WTC11 (cell line): ENCODE data around the gene TERC.

Experiments used
- ATF3 ChIP-seq: sonication (generic); formaldehyde crosslinking; conservative IDR thresholded peaks from 2 replicates; pipeline ENCODE4 v1.8.1; 2022; ENCODE audit warnings: mild to moderate bottlenecking, missing genetic modification reagents
- CREB1 ChIP-seq: sonication (generic); formaldehyde crosslinking; IDR thresholded peaks from 2 replicates; pipeline ENCODE4 v1.8.0; 2023; ENCODE audit warnings: mild to moderate bottlenecking, missing genetic modification reagents
- CTCF ChIP-seq: fragments of 200-600 bp; IDR thresholded peaks from 2 replicates; pipeline ENCODE4 v1.8.0; 2022; ENCODE audit warnings: antibody characterized with exemption
- ETV6 ChIP-seq: sonication (generic); formaldehyde crosslinking; IDR thresholded peaks from 2 replicates; pipeline ENCODE4 v1.8.1; 2022; ENCODE audit warnings: mild to moderate bottlenecking, missing genetic modification reagents
- MXD4 ChIP-seq: fragments of 250-450 bp; sonication (Bioruptor Pico); IDR thresholded peaks from 2 replicates; pipeline ENCODE4 v1.8.0; 2021; ENCODE audit warnings: mild to moderate bottlenecking, moderate library complexity, borderline replicate concordance
- MYBL2 ChIP-seq: sonication (generic); formaldehyde crosslinking; IDR thresholded peaks from 2 replicates; pipeline ENCODE4 v1.8.1; 2023; ENCODE audit warnings: mild to moderate bottlenecking, moderate library complexity, missing genetic modification reagents
- NR1H2 ChIP-seq: sonication (generic); formaldehyde crosslinking; IDR thresholded peaks from 2 replicates; pipeline ENCODE4 v1.9.0; 2021; ENCODE audit warnings: mild to moderate bottlenecking, moderate library complexity, missing genetic modification reagents
- SMAD3 ChIP-seq: sonication (generic); formaldehyde crosslinking; IDR thresholded peaks from 2 replicates; pipeline ENCODE4 v1.8.0; 2022; ENCODE audit warnings: missing genetic modification reagents, mild to moderate bottlenecking, borderline replicate concordance
- TEAD4 ChIP-seq: sonication (generic); formaldehyde crosslinking; IDR thresholded peaks from 2 replicates; pipeline ENCODE4 v1.8.0; 2022; ENCODE audit warnings: mild to moderate bottlenecking, missing genetic modification reagents
- ZNF317 ChIP-seq: sonication (generic); formaldehyde crosslinking; IDR thresholded peaks from 2 replicates; pipeline ENCODE4 v1.8.1; 2023; ENCODE audit warnings: low read depth, mild to moderate bottlenecking, moderate library complexity, missing genetic modification reagents, borderline replicate concordance
- ZNF532 ChIP-seq: fragments of 250-450 bp; sonication (Bioruptor Pico); IDR thresholded peaks from 2 replicates; pipeline ENCODE4 v1.9.0; 2021; ENCODE audit warnings: mild to moderate bottlenecking, borderline replicate concordance
- TF ChIP-seq, protein P1 (sequence below): sonication (generic); formaldehyde crosslinking; IDR thresholded peaks from 2 replicates; pipeline ENCODE4 v1.8.1; 2023; ENCODE audit warnings: mild to moderate bottlenecking, missing genetic modification reagents, moderate library complexity

DNA sequence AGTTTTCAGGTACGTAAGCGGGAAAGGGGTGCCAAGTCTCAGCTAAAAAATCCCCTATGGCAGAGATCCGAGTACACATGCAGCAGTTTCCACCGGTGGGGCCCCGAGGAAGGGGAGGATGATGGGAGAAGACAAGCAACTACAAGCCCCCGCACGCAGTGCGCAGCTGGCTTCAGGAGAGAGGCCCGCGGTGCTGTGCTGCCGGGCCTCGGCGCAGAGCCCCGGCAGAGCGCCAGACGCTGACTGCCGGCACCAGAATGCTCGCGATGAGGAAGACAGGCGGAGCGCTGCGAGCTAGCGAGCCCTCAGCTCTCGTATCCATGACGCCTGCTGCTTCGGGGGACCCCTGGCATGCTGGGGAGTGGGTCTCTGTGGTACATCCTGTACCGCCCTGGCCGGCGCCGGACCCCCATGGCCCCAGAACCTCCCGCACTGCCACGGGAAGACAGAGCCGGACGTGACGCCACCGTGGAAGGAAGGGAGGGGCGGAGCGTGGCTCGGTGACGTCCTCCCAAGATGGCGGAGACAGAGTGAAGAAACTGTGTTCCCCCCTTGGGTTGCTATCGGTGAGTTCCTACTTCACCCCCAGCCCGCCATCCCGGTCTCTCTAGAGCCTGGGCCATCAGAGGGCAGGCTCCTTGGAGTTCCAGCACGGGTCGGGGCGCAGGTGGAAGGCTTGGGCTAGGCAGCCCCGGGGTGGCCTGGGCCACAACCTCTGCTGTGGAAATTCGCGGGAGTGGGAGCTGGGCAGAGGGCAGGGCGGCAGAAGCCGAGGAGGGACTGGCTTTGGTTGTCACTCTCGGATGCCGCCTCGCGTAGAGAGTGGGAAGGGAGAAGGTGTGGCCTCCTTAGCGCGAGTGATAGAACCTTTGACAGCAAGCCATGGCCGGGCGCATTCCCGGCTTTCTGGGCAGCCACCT, 8.3 kb upstream of the TERC start, which contains the start of gene MYNN:
- no peak for TF ChIP-seq TEAD4 (CRISPR knock-in tag)
- no peak for TF ChIP-seq ATF3 (CRISPR knock-in tag)
- TF ChIP-seq ZNF317: no peak
- TF ChIP-seq ETV6: peak; percentile 64
- peak; percentile 63; the same call in 1 of the 2 replicates for TF ChIP-seq MYBL2 (CRISPR knock-in tag)
- TF ChIP-seq NR1H2 (CRISPR knock-in tag): no peak
- no peak for TF ChIP-seq CREB1 (CRISPR knock-in tag)
- no peak for TF ChIP-seq CTCF
- no peak for TF ChIP-seq MXD4 (CRISPR knock-in tag)
- TF ChIP-seq SMAD3: no peak
- TF ChIP-seq, protein P1, sequence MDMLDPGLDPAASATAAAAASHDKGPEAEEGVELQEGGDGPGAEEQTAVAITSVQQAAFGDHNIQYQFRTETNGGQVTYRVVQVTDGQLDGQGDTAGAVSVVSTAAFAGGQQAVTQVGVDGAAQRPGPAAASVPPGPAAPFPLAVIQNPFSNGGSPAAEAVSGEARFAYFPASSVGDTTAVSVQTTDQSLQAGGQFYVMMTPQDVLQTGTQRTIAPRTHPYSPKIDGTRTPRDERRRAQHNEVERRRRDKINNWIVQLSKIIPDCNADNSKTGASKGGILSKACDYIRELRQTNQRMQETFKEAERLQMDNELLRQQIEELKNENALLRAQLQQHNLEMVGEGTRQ (CRISPR knock-in tag): no peak
- TF ChIP-seq ZNF532 (CRISPR knock-in tag): no peak
